ENCODE measurements around the gene HMSD. TPM values are rescaled to one million over a fixed set of nuclear protein-coding genes. Genes with fewer than 3 reads are reported as not detected.
A peak's percentile ranks its signal among the peaks of the same experiment; 100 is the strongest.

The HMSD gene
- total RNA-seq, 1 donor from 2014 or later = 2.0 TPM

- no peak for ATAC-seq
These were observed 11.8 kb downstream of the HMSD start for GRCh38 chr18:63960891-63961290.

- no peak for ATAC-seq
These were observed 12.4 kb downstream of the HMSD start for GRCh38 chr18:63961435-63961980.

- peak; percentile 70 for ATAC-seq
These were observed 13.0 kb downstream of the HMSD start for GRCh38 chr18:63962137-63962536.

GRCh38 chr18:63963615-63964256 lies 14.6 kb downstream of the HMSD start:
- peak; percentile 71 for ATAC-seq

- ATAC-seq = no peak
These were observed 15.8 kb downstream of the HMSD start for GRCh38 chr18:63964908-63965307.

GRCh38 chr18:63965716-63966330 lies 16.7 kb downstream of the HMSD start:
- ATAC-seq = peak; percentile 30

GRCh38 chr18:63969942-63970808 lies 21.1 kb downstream of the HMSD start, which contains the start of gene SERPINB8:
TSS of gene SERPINB8 (plus strand) at chr18:63970081. CDS start at chr18:63978309, 8,228 bp downstream.
- peak; percentile 95 for ATAC-seq

- ATAC-seq = peak; percentile 76
These were observed 21.7 kb downstream of the HMSD start for GRCh38 chr18:63970809-63971205.

- no peak for ATAC-seq
These were observed 22.4 kb downstream of the HMSD start for GRCh38 chr18:63971320-63972001.

GRCh38 chr18:63972002-63972376 lies 22.9 kb downstream of the HMSD start:
- ATAC-seq = no peak

GRCh38 chr18:63974991-63975390 lies 25.9 kb downstream of the HMSD start:
- ATAC-seq = no peak

- no peak for ATAC-seq
These were observed 26.5 kb downstream of the HMSD start for GRCh38 chr18:63975628-63976027.

- no peak for ATAC-seq
These were observed 27.9 kb downstream of the HMSD start for GRCh38 chr18:63977040-63977439.

GRCh38 chr18:63979409-63979920 lies 30.4 kb downstream of the HMSD start:
- ATAC-seq = peak; percentile 68

- no peak for ATAC-seq
These were observed 30.9 kb downstream of the HMSD start for GRCh38 chr18:63980027-63980426.

GRCh38 chr18:63980896-63981460 lies 31.9 kb downstream of the HMSD start:
- ATAC-seq = no peak

GRCh38 chr18:63981719-63982118 lies 32.6 kb downstream of the HMSD start:
- no peak for ATAC-seq

- no peak for ATAC-seq
These were observed 33.3 kb downstream of the HMSD start for GRCh38 chr18:63982361-63982760.

- ATAC-seq = no peak
These were observed 37.8 kb downstream of the HMSD start for GRCh38 chr18:63986885-63987284.

- no peak for ATAC-seq
These were observed 38.6 kb downstream of the HMSD start for GRCh38 chr18:63987743-63988142.

GRCh38 chr18:63992751-63993150 lies 43.6 kb downstream of the HMSD start:
- no peak for ATAC-seq
